ENCODE measurements around the gene PSMA4. TPM values are rescaled to one million over a fixed set of nuclear protein-coding genes. Genes with fewer than 3 reads are reported as not detected.
"Not testable (repeated sequence)": the region's sequence is repeated elsewhere in the genome, so short reads cannot be mapped to it uniquely, and the experiment has no call there.

PSMA4 gene
- 165 TPM for total RNA-seq

GRCh38 chr15:78540141-78540870 is at the start of gene PSMA4:
Gene PSMA4, plus strand, starts transcription at chr15:78540444. Its CDS starts 1,484 bp downstream, at chr15:78541928.
- DNase-seq, result peak; percentile 97

GRCh38 chr15:78492872-78493271 is 47.4 kb upstream of the PSMA4 start:
- no peak for DNase-seq

- DNase-seq, result no peak
These were observed 38.4 kb upstream of the PSMA4 start for GRCh38 chr15:78501857-78502256.

GRCh38 chr15:78502641-78503040 is 37.6 kb upstream of the PSMA4 start:
- no peak for DNase-seq

GRCh38 chr15:78506971-78507830 is 33.0 kb upstream of the PSMA4 start, which contains the start of gene HYKK:
Gene HYKK, plus strand, starts transcription at chr15:78507577. Its CDS starts 5,512 bp downstream, at chr15:78513089.
- peak; percentile 98 for DNase-seq

GRCh38 chr15:78507831-78508160 is 32.4 kb upstream of the PSMA4 start:
- no peak for DNase-seq

- no peak for DNase-seq
These were observed 32.0 kb upstream of the PSMA4 start for GRCh38 chr15:78508272-78508671.

GRCh38 chr15:78509726-78510312 is 30.4 kb upstream of the PSMA4 start:
- DNase-seq, result peak; percentile 21

GRCh38 chr15:78520035-78520434 is 20.2 kb upstream of the PSMA4 start:
- not testable (repeated sequence) for DNase-seq

- DNase-seq, result no peak
These were observed 16.0 kb upstream of the PSMA4 start for GRCh38 chr15:78524230-78524629.

GRCh38 chr15:78527325-78527724 is 12.9 kb upstream of the PSMA4 start:
- DNase-seq, result no peak

GRCh38 chr15:78533331-78533730 is 6.9 kb upstream of the PSMA4 start:
- DNase-seq, result no peak

- peak; percentile 11 for DNase-seq
These were observed 4.1 kb upstream of the PSMA4 start for GRCh38 chr15:78536134-78536533.

- DNase-seq, result peak; percentile 68
These were observed 2.9 kb upstream of the PSMA4 start for GRCh38 chr15:78537266-78537905.

GRCh38 chr15:78538358-78538757 is 1.9 kb upstream of the PSMA4 start:
- DNase-seq, result no peak

GRCh38 chr15:78539464-78540140 is 642 bp upstream of the PSMA4 start:
- not testable (repeated sequence) for DNase-seq

- DNase-seq, result no peak
These were observed 863 bp downstream of the PSMA4 start for GRCh38 chr15:78540871-78541743.

- no peak for DNase-seq
These were observed 1.4 kb downstream of the PSMA4 start for GRCh38 chr15:78541744-78542034.

- DNase-seq, result no peak
These were observed 2.4 kb downstream of the PSMA4 start for GRCh38 chr15:78542647-78543046.

- no peak for DNase-seq
These were observed 9.9 kb downstream of the PSMA4 start for GRCh38 chr15:78550194-78550593.

- no peak for DNase-seq
These were observed 10.6 kb downstream of the PSMA4 start for GRCh38 chr15:78550815-78551214.

Data from tongue (tissue), 2 donors.